ENCODE results near the gene CIT.

CIT gene

GRCh38 chr12:119840168-119840567 is 37.0 kb downstream of the CIT start:
- no peak overlapping the region for H3K4me3 ChIP-seq (ENCODE audit: low read depth, low read length)
- DNase-seq (ENCODE audit: low read depth), result no peak
- TF ChIP-seq, protein P1, sequence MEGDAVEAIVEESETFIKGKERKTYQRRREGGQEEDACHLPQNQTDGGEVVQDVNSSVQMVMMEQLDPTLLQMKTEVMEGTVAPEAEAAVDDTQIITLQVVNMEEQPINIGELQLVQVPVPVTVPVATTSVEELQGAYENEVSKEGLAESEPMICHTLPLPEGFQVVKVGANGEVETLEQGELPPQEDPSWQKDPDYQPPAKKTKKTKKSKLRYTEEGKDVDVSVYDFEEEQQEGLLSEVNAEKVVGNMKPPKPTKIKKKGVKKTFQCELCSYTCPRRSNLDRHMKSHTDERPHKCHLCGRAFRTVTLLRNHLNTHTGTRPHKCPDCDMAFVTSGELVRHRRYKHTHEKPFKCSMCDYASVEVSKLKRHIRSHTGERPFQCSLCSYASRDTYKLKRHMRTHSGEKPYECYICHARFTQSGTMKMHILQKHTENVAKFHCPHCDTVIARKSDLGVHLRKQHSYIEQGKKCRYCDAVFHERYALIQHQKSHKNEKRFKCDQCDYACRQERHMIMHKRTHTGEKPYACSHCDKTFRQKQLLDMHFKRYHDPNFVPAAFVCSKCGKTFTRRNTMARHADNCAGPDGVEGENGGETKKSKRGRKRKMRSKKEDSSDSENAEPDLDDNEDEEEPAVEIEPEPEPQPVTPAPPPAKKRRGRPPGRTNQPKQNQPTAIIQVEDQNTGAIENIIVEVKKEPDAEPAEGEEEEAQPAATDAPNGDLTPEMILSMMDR (IDR thresholded peaks at IDR 0.05; ENCODE audit: insufficient read depth, low read depth, low read length, missing control alignments), result no peak

DNA sequence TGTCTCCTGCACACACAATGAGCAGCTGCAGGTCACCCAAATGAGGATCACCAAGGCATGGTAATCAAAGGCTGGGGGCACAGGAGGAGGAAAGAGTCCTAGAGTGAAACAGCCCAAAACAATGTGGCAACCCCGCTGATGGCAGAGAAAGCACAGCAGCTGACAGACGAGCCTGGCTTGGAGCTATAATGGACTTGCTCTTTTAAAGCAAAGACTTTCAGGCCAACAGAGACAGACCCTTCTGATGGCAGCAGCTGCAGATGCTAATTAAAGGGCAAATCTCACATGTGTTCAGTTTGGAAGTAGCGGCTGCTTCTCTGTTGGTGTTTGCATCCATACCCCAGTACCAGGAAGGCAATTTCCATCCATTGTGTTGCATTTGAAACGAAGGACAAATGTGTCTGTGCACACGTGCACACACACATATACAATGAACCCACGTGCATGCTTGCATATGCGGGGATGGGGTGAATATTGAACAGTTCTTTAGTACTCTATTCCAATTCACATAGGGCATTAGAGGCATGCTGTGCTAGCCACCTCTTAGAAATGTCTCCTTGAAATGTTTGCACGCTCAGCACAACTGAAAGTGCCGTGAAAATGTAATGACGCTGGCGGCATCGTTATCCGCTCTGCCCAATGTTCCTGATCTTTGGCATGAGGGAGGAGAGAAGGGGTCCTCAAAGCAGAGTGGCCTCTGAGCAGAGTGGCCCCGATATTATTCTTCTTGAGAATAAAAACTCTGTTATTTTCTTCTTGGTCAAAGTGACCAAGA is 38.1 kb downstream of the CIT start:
- TF ChIP-seq, protein P1 (IDR thresholded peaks at IDR 0.05; ENCODE audit: insufficient read depth, low read depth, low read length, missing control alignments), result no peak
- DNase-seq (ENCODE audit: low read depth), result no peak
- H3K4me3 ChIP-seq (ENCODE audit: low read depth, low read length), result no peak overlapping the region

- TF ChIP-seq, protein P1 (IDR thresholded peaks at IDR 0.05; ENCODE audit: insufficient read depth, low read depth, low read length, missing control alignments), result no peak
- DNase-seq (ENCODE audit: low read depth), result no peak
Measured at GRCh38 chr12:119836781-119837180, 40.3 kb downstream of the CIT start.

DNA sequence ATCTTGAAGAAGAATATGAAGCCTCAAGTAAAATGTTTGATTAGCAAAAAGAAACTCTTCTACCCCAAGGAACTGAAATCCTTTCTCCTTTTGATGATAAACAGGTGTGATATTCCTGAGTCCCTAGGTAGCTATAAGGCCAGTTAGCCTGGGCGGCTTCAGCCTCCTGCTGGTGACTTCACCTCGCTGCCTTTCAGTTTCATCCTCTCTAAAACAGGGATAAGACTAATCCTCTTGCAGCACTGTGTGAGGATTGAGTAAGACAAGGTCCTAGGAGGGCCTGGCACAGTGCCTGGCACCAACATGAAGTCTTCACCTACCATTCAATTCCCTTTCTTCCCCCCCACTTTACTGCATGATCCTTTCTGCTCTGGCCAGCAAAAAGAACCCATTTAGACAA is 42.1 kb downstream of the CIT start:
- no peak overlapping the region for H3K4me3 ChIP-seq (ENCODE audit: low read depth, low read length)
- DNase-seq (ENCODE audit: low read depth), result no peak
- TF ChIP-seq, protein P1 (IDR thresholded peaks at IDR 0.05; ENCODE audit: insufficient read depth, low read depth, low read length, missing control alignments), result no peak

More at GRCh38 chr12:119836781-119837180, 40.3 kb downstream of the CIT start:
- H3K4me3 ChIP-seq (ENCODE audit: low read depth, low read length), result no peak overlapping the region

DNA sequence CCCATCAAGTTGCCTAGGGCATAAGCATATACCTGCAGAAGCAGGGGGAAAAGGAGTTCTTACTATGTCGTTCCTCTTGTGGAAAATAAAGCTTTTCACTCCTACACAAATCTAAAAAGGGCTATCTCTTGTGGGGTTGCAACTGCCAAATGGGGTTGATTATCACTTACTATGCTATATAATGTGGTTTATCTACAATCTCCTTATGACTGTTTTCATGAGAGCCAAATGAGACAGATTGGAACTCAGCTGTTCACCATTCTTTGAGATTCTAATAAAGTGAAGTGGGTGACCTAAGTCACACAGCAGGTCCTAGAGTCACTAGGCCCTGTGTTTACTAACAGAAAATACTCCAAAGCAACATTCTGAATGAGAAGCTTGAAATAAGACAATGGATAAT is 47.7 kb downstream of the CIT start:
- DNase-seq (ENCODE audit: low read depth), result peak; percentile 2
- no peak overlapping the region for H3K4me3 ChIP-seq (ENCODE audit: low read depth, low read length)
- TF ChIP-seq, protein P1 (IDR thresholded peaks at IDR 0.05; ENCODE audit: insufficient read depth, low read depth, low read length, missing control alignments), result no peak

DNA sequence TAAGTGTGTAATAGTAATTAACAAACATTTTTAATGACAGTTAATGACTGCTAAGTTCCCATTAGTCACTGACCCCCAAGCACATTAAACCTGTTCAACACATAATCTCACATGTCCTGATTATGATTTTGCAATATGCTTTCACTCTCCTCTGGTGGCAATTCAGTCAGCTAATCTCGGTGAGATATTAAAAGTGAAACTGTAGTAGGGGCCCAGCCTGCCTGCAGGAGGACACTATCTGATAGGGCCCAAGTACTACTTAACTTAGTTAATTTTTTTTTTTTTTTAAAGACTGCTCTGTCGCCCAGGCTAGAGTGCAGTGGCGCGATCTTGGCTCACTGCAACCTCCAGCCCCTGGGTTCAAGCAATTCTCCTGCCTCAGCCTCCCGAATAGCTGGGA is 48.8 kb downstream of the CIT start:
- H3K4me3 ChIP-seq (ENCODE audit: low read depth, low read length), result no peak overlapping the region
- peak; percentile 21 for DNase-seq (ENCODE audit: low read depth)
- TF ChIP-seq, protein P1 (IDR thresholded peaks at IDR 0.05; ENCODE audit: insufficient read depth, low read depth, low read length, missing control alignments), result no peak

GRCh38 chr12:119827760-119828159 is 49.4 kb downstream of the CIT start:
- DNase-seq (ENCODE audit: low read depth), result no peak
- no peak overlapping the region for H3K4me3 ChIP-seq (ENCODE audit: low read depth, low read length)
- TF ChIP-seq, protein P1 (IDR thresholded peaks at IDR 0.05; ENCODE audit: insufficient read depth, low read depth, low read length, missing control alignments), result no peak

All from GM12865 (cell line).